ENCODE measurements around the gene OR1K1. TPM values are rescaled to one million over a fixed set of nuclear protein-coding genes. Genes with fewer than 3 reads are reported as not detected.

Gene OR1K1
- polyA plus RNA-seq, 1 donor (not counting 4 experiments of a cell fraction or from before 2014, with no cell fraction given): not detected

- TF ChIP-seq EZH2 (IDR thresholded peaks at IDR 0.05; ENCODE audit: low read length): no peak
- TF ChIP-seq CTCF (optimal IDR thresholded peaks at IDR 0.05 in 1 of 3, IDR thresholded peaks at IDR 0.05 in 1 of 3, conservative IDR thresholded peaks at IDR 0.05 in 1 of 3; ENCODE audit: extremely low read depth in 1 of 3, insufficient read depth in 2 of 3, low read length in 3 of 3): no peak
- H3K9ac ChIP-seq (ENCODE audit: control insufficient read depth, extremely low read depth, insufficient read depth, low read length): no peak within 1 kb of the TSS
- dilution Hi-C loops (cut with MboI; ENCODE audit: extremely low pct_ligation_motif_present, low sequenced_read_pairs): no loop called here
- no peak within 1 kb of the TSS for H3K27ac ChIP-seq (ENCODE audit: control insufficient read depth, insufficient read depth, low read length)
- H3K79me2 ChIP-seq (ENCODE audit: control insufficient read depth, insufficient read depth, low read length): no peaks in the 10 kb centered on the region
- DNase-seq (ENCODE audit: low read depth, low spot score): no peak
- H3K27me3 ChIP-seq (ENCODE audit: control insufficient read depth, extremely low read depth, insufficient read depth, low read length): no peaks in the 10 kb centered on the region
- H2AFZ ChIP-seq (ENCODE audit: control insufficient read depth, low read length): no peak within 1 kb of the TSS
- H3K4me1 ChIP-seq (ENCODE audit: control insufficient read depth, extremely low read depth, insufficient read depth, low read length): no peaks in the 10 kb centered on the region
- no peak within 1 kb of the TSS for H3K4me2 ChIP-seq (ENCODE audit: control insufficient read depth, extremely low read depth, insufficient read depth, low read depth, low read length)
- no peaks in the 10 kb centered on the region for H3K36me3 ChIP-seq (ENCODE audit: control insufficient read depth in 2 of 2, extremely low read depth in 1 of 2, insufficient read depth in 2 of 2, low read length in 2 of 2)
- H3K9me3 ChIP-seq (ENCODE audit: control insufficient read depth, low read depth, low read length): no peaks in the 10 kb centered on the region
- H4K20me1 ChIP-seq (ENCODE audit: control insufficient read depth, extremely low read depth, insufficient read depth, low read length): no peaks in the 10 kb centered on the region
- H3K9me1 ChIP-seq (ENCODE audit: control insufficient read depth, extremely low read depth, insufficient read depth, low read length): no peaks in the 10 kb centered on the region
- no peak within 1 kb of the TSS for H3K4me3 ChIP-seq (ENCODE audit: control insufficient read depth in 2 of 3, extremely low read depth in 1 of 3, insufficient read depth in 2 of 3, low read depth in 1 of 3, low read length in 3 of 3)
- no peak for FAIRE-seq
Measured at GRCh38 chr9:122788831-122789230, 11.1 kb upstream of the OR1K1 start, which contains the start of gene OR5C1. Gene OR5C1 (plus strand): TSS chr9:122788933. CDS start chr9:122788933, 0 bp downstream.

- Histone ChIP-seq H3K27me3 (ENCODE audit: control insufficient read depth, extremely low read depth, insufficient read depth, low read length) (no peaks in the 10 kb centered on the region), H3K79me2 (ENCODE audit: control insufficient read depth, insufficient read depth, low read length) (no peaks in the 10 kb centered on the region), H3K9ac (ENCODE audit: control insufficient read depth, extremely low read depth, insufficient read depth, low read length) (no peak overlapping the region), H3K9me1 (ENCODE audit: control insufficient read depth, extremely low read depth, insufficient read depth, low read length) (no peaks in the 10 kb centered on the region), H3K4me3 (ENCODE audit: control insufficient read depth in 2 of 3, extremely low read depth in 1 of 3, insufficient read depth in 2 of 3, low read depth in 1 of 3, low read length in 3 of 3) (no peak overlapping the region), H3K4me2 (ENCODE audit: control insufficient read depth, extremely low read depth, insufficient read depth, low read depth, low read length) (no peak overlapping the region), H4K20me1 (ENCODE audit: control insufficient read depth, extremely low read depth, insufficient read depth, low read length) (no peaks in the 10 kb centered on the region), H3K27ac (ENCODE audit: control insufficient read depth, insufficient read depth, low read length) (no peak overlapping the region), H3K4me1 (ENCODE audit: control insufficient read depth, extremely low read depth, insufficient read depth, low read length) (no peaks in the 10 kb centered on the region), H3K9me3 (ENCODE audit: control insufficient read depth, low read depth, low read length) (no peaks in the 10 kb centered on the region), H3K36me3 (ENCODE audit: control insufficient read depth in 2 of 2, extremely low read depth in 1 of 2, insufficient read depth in 2 of 2, low read length in 2 of 2) (no peaks in the 10 kb centered on the region), H2AFZ (ENCODE audit: control insufficient read depth, low read length) (no peak overlapping the region)
- TF ChIP-seq CTCF (optimal IDR thresholded peaks at IDR 0.05 in 1 of 3, IDR thresholded peaks at IDR 0.05 in 1 of 3, conservative IDR thresholded peaks at IDR 0.05 in 1 of 3; ENCODE audit: extremely low read depth in 1 of 3, insufficient read depth in 2 of 3, low read length in 3 of 3) (no peak), EZH2 (IDR thresholded peaks at IDR 0.05; ENCODE audit: low read length) (no peak)
- DNase-seq (ENCODE audit: low read depth, low spot score): no peak
- dilution Hi-C loops (cut with MboI; ENCODE audit: extremely low pct_ligation_motif_present, low sequenced_read_pairs): no loop called here
- no peak for FAIRE-seq
Measured at GRCh38 chr9:122789256-122790046, 10.5 kb upstream of the OR1K1 start.

Measured in keratinocyte (primary cell).